GM19240 (cell line): ENCODE measurements around the gene KLHL6.
"Not testable (repeated sequence)": the region's sequence is repeated elsewhere in the genome, so short reads cannot be mapped to it uniquely, and the experiment has no call there.

Experiments used
- DNase-seq: peaks from one replicate; pipeline ENCODE4 v3.0.0; 2011; ENCODE audit warnings: low spot score; ENCODE audit not compliant: insufficient read length

KLHL6 gene

GRCh38 chr3:183487016-183487415, 68.5 kb downstream of the KLHL6 start:
- no peak for DNase-seq

GRCh38 chr3:183486472-183486871, 69.0 kb downstream of the KLHL6 start:
- DNase-seq, result no peak

- no peak for DNase-seq
Observed at GRCh38 chr3:183485585-183485984, 69.9 kb downstream of the KLHL6 start.

DNA sequence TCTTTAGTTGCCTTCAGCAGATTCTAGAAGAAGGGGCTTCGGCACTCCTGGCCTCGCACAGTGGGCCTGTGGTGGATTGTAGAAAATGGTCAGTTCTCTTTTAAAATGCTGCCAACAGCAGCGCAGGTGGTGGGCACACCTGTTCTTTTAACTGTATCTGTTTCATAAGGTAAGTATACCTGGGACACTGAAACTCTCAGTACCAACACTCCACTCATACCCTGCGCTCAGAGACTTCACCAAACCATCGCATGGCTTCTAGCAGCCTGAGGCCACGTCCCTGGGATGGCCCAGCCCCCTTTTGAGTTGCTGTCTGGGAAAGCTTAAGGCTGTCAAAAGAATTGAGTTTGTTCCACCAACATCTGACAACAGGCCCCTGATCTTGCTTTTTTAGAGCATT, 70.4 kb downstream of the KLHL6 start:
- DNase-seq, result no peak

GRCh38 chr3:183484431-183485075, 71.0 kb downstream of the KLHL6 start:
- no peak for DNase-seq

DNA sequence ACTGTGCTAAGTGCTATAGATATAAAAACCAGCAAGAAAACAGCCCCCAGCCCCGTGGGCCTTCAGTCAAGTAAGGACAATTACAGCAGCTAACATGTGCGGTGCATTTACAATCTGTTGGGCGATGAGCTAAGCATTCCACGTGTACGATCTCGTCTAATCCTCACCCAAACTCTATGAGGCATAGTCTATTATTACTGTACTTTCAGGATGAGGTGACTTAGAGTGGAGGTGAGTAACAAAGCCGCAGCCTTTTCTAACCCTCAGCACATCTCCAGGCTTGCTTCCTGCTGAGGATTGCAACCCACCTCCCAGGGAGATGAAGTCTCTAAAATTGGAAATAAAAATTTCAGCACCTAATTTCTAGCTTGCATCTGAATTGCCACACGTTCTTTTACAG, 73.9 kb downstream of the KLHL6 start:
- DNase-seq, result no peak

GRCh38 chr3:183478501-183478900, 77.0 kb downstream of the KLHL6 start:
- no peak for DNase-seq

DNA sequence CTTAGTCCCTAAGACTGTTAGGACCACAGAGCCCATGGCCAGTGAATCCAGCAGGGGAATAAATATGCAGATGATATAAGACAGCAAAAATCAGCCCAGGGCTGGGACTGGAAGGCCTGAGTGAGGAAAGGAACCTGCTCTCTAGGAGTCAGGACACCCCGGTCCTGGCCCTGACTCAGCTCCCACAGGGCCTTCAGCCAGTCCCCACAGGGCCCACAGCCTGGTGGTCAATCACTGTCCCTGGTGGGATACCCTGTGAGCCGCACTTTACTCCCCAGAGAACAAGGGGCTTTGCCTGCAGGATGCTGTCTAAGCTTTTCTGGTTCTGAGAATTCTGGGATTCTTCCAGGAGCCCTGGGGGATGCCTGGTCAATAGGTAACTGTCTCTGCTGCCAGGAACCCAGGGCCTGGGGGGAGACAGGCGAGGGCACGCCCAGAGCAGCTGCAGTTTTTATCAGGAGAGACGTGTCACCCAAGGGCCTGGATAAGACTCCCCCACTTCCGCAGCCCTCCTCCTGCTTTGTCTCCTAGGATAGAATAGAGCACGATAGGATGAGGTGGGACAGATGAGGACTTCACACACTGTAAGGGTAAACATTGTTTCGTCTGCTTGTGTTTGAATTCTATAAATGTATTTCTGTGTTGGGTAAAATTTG, 77.6 kb downstream of the KLHL6 start:
- DNase-seq, result no peak

DNA sequence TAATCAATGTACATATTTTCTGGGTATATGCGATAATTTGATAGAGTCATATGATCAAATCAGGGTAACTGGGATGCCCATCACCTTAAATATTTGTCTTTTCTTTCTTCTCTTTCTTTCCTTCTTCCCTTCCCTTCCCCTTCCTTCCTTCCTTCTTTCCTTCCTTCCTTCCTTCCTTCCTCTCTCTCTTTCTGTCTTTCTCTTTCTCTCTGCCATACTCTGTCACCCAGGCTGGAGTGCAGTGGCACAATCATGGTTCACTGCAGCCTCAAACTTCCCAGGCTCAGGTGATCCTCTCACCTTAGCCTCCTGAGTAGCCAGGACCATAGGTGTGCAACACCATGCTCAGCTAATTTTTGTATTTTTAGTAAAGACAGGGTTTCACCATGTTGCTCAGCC, 79.7 kb downstream of the KLHL6 start:
- DNase-seq, result not testable (repeated sequence)

GRCh38 chr3:183475016-183475763, 80.3 kb downstream of the KLHL6 start:
- DNase-seq, result no peak

DNA sequence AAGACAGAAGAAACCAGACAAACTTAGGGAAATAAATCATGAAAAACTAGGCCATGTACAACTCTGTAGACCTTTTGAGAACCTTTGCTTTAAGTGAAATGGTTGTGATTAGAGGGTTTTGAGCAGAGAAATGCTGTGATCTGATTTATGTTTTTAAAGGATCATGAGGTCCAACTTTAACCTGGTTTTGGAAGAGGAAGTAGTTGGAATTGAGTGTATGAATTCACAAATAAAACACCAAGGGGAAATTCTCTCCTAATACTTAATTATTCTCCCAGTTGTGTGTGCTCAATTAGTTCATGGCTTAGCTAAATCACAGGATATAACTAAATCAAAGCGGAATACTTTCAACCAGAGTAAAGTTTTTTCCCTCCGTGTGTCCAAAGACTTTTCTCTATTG, 81.5 kb downstream of the KLHL6 start:
- no peak for DNase-seq

DNA sequence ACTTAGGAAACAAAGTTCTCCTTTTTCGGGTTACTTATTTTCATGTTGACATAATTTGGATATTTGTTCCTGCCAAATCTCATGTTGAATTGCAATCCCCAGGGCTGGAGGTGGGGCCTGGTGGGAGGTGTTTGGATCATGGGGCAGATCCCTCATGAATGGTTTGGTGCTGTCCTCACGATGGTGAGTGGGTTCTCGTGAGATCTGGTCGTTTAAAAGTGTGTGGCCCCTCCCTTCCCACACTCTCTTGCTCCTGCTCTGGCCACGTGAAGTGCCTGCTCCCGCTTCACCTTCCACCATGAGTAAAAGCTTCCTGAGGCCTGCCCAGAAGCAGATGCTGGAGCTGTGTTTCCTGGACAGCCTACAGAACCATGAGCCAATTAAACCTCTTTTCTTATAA, 83.4 kb downstream of the KLHL6 start:
- DNase-seq, result no peak

DNA sequence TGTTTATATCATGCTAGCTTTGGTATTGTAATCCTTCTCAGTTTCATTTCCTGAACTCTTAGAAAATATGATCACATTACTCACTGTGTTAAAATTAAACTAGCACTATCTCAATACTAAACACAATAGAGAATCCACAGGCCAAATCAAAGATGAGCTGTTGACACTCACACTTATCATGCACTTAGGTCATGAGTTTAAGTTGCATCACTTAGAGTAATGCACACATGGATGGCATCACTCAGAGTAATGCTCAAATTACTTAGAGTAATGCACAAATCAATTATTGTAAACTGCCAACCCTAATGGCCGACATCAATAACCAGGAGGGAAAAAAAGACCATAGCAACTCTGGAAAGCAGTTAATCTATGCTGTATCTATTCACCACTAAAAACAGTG, 87.1 kb downstream of the KLHL6 start:
- no peak for DNase-seq

- DNase-seq, result no peak
Observed at GRCh38 chr3:183466575-183466974, 88.9 kb downstream of the KLHL6 start.

GRCh38 chr3:183465710-183466109, 89.8 kb downstream of the KLHL6 start:
- DNase-seq, result not testable (repeated sequence)

- DNase-seq, result no peak
Observed at GRCh38 chr3:183464480-183464879, 91.0 kb downstream of the KLHL6 start.

- no peak for DNase-seq
Observed at GRCh38 chr3:183460081-183461055, 95.1 kb downstream of the KLHL6 start.

DNA sequence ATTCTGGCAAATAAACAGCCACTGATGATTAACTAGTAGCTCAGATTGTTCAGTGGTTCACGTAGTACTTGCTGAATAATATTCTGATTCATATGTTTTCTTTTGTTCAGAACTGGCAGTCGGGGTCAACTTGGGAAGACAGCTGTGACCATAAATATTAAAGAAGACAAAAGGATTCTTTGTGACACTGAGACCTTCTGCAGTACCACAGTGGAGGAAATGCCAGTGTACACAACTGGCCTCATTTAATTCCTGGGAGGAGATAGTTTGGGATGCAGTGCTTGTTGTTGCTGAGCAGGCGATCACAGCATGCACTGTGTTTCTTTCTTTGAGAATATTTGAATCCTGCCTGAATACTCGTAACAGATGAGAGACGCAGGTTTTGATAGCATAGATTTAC, 100.4 kb downstream of the KLHL6 start:
- DNase-seq, result no peak

DNA sequence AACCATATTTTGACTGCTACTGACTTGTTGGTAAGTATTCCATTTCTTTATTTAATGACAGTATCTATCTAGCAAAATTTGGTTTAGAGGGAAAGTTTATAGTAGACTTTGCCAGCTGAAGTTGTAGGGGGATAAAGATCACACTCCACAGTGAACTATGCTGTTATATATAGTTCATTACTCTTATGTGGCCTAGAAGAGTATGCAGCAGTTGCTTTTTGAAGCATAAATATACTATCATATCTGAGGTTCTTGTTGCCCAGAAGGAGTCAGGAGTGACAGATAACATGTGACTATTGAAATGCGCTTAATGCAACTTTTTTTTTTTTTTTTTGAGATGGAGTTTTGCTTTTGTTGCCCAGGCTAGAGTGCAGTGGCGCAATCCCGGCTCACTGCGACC, 101.4 kb downstream of the KLHL6 start:
- DNase-seq, result no peak

GRCh38 chr3:183449791-183450190, 105.7 kb downstream of the KLHL6 start:
- no peak for DNase-seq

DNA sequence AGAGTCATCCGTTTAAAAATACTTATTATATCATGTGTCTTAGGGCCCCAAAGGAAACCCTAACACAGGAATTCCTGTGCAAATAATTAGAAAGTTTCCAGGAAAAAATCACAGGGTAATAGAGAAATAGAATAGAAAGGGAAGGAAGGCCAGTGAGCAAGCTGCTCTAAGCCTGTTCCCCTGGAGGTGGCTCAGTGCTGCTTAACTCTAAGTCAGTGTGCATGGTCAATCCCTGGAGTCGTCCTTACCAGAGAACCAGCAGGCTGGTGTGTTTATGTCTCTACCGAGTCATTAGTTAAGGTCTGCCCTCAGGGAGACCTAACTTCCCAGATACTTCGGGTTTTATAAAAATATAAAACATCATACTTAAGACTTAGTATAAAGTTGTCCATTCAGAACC, 106.1 kb downstream of the KLHL6 start:
- no peak for DNase-seq
